ENCODE results near the gene RAB24. TPM values are rescaled to one million over a fixed set of nuclear protein-coding genes. Genes with fewer than 3 reads are reported as not detected.

The RAB24 gene
- total RNA-seq, 1 experiment from 2014 or later, result 25.4 TPM

GRCh38 chr5:177325868-177326381 is 22.4 kb upstream of the RAB24 start:
- DNase-seq, result no peak
- Histone ChIP-seq H3K27ac (no peak overlapping the region), H3K9me3 (replicated peaks) (no peaks in the 10 kb centered on the region), H3K36me3 (0 out of 2 replicates have a peak, but pooled peaks cover 2% of the 10 kb centered on the region), H3K27me3 (no peaks in the 10 kb centered on the region), H3K4me1 (0 out of 2 replicates have a peak, but pooled peaks cover 5% of the 10 kb centered on the region), H3K4me3 (no peak overlapping the region)

DNA sequence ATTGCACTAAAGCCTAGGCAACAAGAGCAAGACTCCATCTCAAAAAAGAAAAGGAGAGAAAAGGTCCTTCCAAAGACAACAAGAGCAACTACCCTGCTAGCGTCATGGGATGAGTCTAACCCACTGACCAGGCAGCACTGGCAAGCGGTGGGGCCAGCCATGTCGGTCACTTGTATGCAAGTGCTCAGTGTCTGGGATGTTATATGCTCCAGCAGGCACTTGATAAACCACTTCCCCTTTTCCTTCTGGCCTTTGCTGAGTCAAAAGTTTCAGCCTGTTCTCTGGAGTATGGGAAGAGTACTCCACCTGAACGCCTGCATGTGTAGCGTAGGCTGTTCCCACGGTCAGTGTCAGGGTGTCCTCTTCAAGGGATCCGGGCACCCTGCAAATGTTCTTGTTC is 17.4 kb upstream of the RAB24 start:
- DNase-seq, result no peak
- Histone ChIP-seq H3K4me1 (0 out of 2 replicates have a peak, but pooled peaks cover 2% of the 10 kb centered on the region), H3K4me3 (no peak overlapping the region)

DNA sequence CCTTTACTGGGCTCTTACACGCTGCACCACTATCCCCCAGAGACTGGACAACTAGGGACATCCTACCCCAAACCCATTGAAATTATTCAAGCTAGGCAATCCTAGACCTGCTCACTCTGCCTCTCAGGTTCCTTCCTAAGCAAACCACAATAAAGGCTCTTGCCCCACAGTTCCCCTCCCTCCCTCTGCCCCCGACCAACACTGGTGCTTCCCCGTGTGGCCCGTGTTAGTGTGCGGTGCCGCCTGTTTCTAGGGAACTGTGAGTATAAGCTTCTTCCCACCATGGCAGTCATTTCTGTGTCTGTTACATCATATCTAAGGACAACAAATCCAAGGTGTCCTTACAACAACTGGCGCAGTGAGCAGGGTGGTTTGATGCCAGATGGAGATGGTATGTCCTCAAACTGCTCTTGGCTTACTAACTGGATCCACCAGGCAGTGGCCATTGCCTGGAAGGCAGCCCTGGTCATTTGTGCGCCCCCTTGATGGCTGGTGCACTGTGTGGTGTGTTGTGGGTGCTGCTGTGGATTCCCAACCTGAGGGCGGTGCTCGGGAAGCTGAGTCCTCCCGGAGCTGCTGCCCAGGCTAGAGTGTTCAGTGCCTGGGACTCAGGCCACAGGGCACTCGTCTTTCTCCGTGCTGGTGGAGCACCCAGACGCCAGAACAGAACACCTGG is 16.5 kb upstream of the RAB24 start:
- Histone ChIP-seq H3K27me3 (no peaks in the 10 kb centered on the region), H3K4me3 (no peak overlapping the region), H3K4me1 (no peaks in the 10 kb centered on the region), H3K36me3 (no peaks in the 10 kb centered on the region), H3K27ac (no peak overlapping the region), H3K9me3 (replicated peaks) (no peaks in the 10 kb centered on the region)
- no peak for DNase-seq

More for the DNA sequence above, 17.4 kb upstream of the RAB24 start:
- H3K27me3 ChIP-seq, result no peaks in the 10 kb centered on the region
- H3K27ac ChIP-seq, result no peak overlapping the region
- no peaks in the 10 kb centered on the region for H3K36me3 ChIP-seq
- H3K9me3 ChIP-seq (replicated peaks), result no peaks in the 10 kb centered on the region

- DNase-seq, result peak; percentile 69 to 81
- Histone ChIP-seq H3K27ac (no peak overlapping the region), H3K9me3 (replicated peaks) (no peaks in the 10 kb centered on the region), H3K4me1 (no peaks in the 10 kb centered on the region), H3K4me3 (no peak overlapping the region), H3K36me3 (no peaks in the 10 kb centered on the region), H3K27me3 (no peaks in the 10 kb centered on the region)
These were observed 14.4 kb upstream of the RAB24 start for GRCh38 chr5:177317959-177318377.

GRCh38 chr5:177316005-177316404 is 12.5 kb upstream of the RAB24 start:
- Histone ChIP-seq H3K27me3 (no peaks in the 10 kb centered on the region), H3K4me1 (no peaks in the 10 kb centered on the region), H3K27ac (no peak overlapping the region), H3K4me3 (no peak overlapping the region), H3K9me3 (replicated peaks) (no peaks in the 10 kb centered on the region), H3K36me3 (no peaks in the 10 kb centered on the region)
- DNase-seq, result no peak

DNA sequence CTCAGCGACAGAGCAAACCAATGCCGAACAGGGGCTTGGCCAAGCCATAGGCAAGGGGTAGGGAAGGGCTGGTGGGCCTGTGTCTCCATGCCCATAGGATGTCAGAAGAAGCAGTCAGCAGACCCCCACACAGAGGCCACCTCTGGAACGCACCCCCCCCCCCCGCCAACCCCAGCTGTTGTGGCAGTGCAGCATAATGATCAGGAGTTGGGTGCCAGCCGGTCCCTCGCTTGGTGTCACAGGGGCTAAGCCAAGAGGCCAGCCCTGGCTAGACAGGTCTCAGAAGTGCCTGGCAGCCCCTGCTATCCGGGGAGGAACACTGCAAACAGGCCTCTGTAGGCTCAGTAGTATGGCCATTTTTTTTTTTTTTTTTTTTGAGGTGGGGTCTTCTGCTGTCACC is 11.9 kb upstream of the RAB24 start:
- Histone ChIP-seq H3K4me3 (no peak overlapping the region), H3K4me1 (peaks cover 4% of the 10 kb centered on the region), H3K27ac (no peak overlapping the region), H3K36me3 (no peaks in the 10 kb centered on the region), H3K27me3 (no peaks in the 10 kb centered on the region), H3K9me3 (replicated peaks) (no peaks in the 10 kb centered on the region)
- no peak for DNase-seq

DNA sequence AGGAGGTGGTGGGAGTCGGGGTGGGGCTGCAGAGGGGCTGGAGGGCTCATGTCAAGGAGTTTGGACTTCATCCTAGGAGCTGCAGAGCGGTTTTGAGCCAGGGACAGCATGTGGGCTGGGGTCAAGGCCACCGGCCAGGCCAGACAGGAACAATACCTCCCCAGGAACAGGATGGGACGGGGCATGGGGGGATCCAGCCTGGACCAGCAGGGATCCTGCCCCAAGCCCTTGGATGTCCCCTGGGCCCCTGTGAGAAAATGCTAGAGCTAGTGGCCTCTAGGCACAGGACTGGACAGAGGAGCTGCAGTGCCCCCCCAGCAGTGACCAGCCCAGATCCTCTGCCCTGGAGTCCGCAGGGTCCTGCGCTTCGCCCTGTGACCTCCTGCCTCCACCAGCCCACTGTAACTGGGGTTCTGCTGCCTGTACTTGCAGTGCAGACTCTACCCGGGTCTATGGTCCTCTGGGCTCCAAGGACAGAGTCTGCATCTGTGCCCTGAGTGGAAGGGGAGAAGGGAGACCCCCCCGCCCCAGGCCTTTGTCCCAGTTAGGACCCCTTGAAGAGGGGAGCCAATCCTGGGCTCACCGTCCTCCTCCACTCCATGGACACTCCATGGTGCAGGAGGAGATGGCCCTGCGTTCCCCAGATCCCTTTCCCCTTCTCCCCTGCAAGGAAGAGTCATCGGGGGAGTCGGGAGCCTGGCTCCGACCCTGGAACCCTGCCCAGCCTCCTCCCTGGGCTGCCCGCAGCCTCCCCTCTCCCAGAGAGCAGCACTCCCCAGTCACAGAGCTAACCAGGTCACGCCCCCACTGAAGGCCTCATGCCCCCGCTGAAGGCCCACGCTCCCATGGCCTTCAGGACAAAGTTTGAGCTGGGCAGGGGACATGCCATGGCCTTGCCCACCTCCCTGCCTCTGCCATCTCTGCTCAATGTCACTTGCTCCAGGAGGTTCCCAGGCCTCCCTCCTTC is 11.1 kb upstream of the RAB24 start:
- no peak for DNase-seq
- no peaks in the 10 kb centered on the region for H3K27me3 ChIP-seq
- H3K4me3 ChIP-seq, result no peak overlapping the region
- H3K27ac ChIP-seq, result no peak overlapping the region
- H3K4me1 ChIP-seq, result peaks cover 11% of the 10 kb centered on the region
- peaks cover 6% of the 10 kb centered on the region; the same call in 1 of the 2 replicates for H3K36me3 ChIP-seq
- H3K9me3 ChIP-seq (replicated peaks), result no peaks in the 10 kb centered on the region

GRCh38 chr5:177313561-177314259 is 10.2 kb upstream of the RAB24 start:
- no peaks in the 10 kb centered on the region for H3K9me3 ChIP-seq (replicated peaks)
- H3K4me3 ChIP-seq, result no peak overlapping the region
- DNase-seq, result no peak
- H3K4me1 ChIP-seq, result peaks cover 11% of the 10 kb centered on the region
- no peaks in the 10 kb centered on the region for H3K27me3 ChIP-seq
- no peak overlapping the region for H3K27ac ChIP-seq
- peaks cover 9% of the 10 kb centered on the region; the same call in 1 of the 2 replicates for H3K36me3 ChIP-seq

DNA sequence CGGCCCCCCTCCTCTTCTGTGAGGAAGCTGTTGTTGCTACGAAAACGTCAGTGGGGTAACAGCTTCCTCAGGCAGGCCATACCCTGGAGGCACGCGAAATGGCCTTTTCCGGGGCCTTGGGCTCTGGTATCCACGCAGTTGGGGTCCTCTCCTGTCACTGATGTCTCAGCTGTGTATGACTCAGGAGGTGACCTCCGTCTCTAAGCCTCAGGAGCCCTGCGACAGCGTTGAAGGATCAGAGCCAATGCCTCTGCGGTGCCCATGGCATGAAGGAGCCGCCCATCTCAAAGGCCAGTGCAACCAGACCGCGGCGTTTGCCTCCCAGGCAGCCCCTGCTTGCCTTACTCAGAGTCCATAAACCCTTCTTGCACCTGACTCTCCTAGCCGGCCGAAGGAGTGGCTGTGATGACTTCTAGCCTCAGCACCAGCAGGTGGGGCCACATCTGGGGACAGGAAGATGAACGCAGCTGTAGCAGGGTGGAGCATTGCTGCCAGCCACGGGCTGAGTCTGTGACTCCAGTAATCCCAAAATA is 9.2 kb upstream of the RAB24 start:
- Histone ChIP-seq H3K27ac (peak overlapping the region; percentile 93), H3K36me3 (peaks cover 9% of the 10 kb centered on the region; the same call in 1 of the 2 replicates), H3K9me3 (replicated peaks) (no peaks in the 10 kb centered on the region), H3K4me1 (peaks cover 11% of the 10 kb centered on the region), H3K4me3 (peak overlapping the region; percentile 98), H3K27me3 (no peaks in the 10 kb centered on the region)
- DNase-seq, result peak in 1 of 2 experiments; percentile 59

DNA sequence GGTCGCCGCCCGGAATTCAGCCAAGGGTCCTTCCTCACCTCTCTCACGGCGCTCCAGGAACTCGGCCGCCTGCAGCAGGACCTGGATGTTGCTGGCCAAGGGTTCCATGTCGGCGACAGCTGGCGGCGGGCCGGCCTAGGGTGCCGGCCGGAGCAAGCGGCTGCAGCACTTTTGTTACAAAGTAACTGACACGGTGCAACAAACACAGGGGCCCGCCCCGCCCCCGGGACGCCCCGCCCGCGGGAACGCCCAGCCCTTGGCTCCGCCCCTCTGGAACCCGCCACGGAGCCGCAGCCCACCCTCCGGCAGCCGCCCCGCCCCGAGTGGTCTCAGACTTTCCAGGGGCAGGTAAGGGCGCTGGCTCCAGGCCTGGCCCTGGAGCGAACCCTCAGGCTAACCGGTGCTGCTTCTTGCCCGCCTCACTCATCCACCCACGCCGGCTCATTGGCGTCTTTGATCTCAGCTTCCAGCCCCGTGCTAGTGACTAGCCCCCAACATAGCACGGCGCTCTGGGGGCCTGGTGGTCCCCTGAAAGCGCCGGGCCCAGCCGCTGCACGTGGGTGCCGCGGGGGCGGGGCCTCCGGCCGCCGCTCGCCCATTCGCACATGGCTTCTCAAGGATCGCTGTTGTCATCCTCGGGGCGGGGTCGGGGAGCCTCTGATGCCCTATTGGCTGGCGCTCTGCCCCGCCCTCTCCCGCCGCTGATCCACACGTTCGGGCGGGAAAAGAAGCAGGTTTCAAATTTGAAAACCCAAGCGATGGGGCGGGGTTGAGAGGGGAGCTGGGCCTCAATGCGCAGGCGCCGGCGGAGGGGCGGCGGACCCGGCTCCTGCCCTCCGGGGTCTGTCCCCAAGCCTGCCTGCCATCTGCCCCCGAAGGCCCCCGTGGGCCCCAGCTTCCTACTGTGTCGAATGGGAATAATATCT is 8.5 kb upstream of the RAB24 start, which contains the start of gene MXD3:
Gene MXD3, minus strand, starts transcription at position 176 of the 926 bp plus-strand sequence. Its CDS starts 68 bp downstream, at position 108.
- no peaks in the 10 kb centered on the region for H3K27me3 ChIP-seq
- H3K36me3 ChIP-seq, result peaks cover 12% of the 10 kb centered on the region
- no peaks in the 10 kb centered on the region for H3K9me3 ChIP-seq (replicated peaks)
- peak within 1 kb of the TSS; percentile 98 for H3K4me3 ChIP-seq
- peak within 1 kb of the TSS; percentile 93 for H3K27ac ChIP-seq
- peak; percentile 99 to 100 for DNase-seq
- H3K4me1 ChIP-seq, result peaks cover 11% of the 10 kb centered on the region

DNA sequence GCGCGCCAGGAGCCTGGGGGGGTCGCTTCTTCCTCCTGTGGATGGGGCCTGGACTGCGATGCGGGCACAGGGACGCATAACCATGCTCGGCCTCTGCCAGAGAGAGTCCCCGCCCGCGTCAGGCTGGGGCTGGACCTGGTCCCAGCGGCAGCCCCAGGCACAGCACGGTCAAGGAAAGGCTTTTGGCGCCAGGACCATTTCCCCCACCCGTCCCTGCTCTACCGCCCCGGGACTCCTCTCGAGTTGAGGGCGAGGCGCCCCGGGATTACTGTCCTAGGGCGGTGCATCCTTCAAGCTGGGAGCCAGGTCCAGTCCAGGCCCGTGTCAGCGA is 7.8 kb upstream of the RAB24 start:
- peak in 1 of 2 experiments; percentile 40 for DNase-seq
- Histone ChIP-seq H3K36me3 (peaks cover 16% of the 10 kb centered on the region), H3K27ac (peak overlapping the region; percentile 93), H3K9me3 (replicated peaks) (no peaks in the 10 kb centered on the region), H3K4me3 (peak overlapping the region; percentile 98), H3K4me1 (peaks cover 11% of the 10 kb centered on the region), H3K27me3 (no peaks in the 10 kb centered on the region)

GRCh38 chr5:177310757-177311391 is 7.4 kb upstream of the RAB24 start:
- peak; percentile 59 to 66 for DNase-seq

GRCh38 chr5:177310332-177310731 is 6.8 kb upstream of the RAB24 start:
- Histone ChIP-seq H3K36me3 (peaks cover 26% of the 10 kb centered on the region), H3K4me3 (peak overlapping the region; percentile 98), H3K27me3 (no peaks in the 10 kb centered on the region), H3K4me1 (peaks cover 11% of the 10 kb centered on the region), H3K27ac (no peak overlapping the region), H3K9me3 (replicated peaks) (no peaks in the 10 kb centered on the region)
- no peak for DNase-seq

More at GRCh38 chr5:177310757-177311391, 7.4 kb upstream of the RAB24 start:
- Histone ChIP-seq H3K27me3 (no peaks in the 10 kb centered on the region), H3K9me3 (replicated peaks) (no peaks in the 10 kb centered on the region), H3K4me3 (peak overlapping the region; percentile 98), H3K4me1 (peaks cover 11% of the 10 kb centered on the region), H3K36me3 (peaks cover 21% of the 10 kb centered on the region), H3K27ac (no peak overlapping the region; the same call in 1 of the 2 replicates)
